Activated T-cell treated with anti-CD3 and anti-CD28 coated beads for 24 hours (primary cell): ENCODE results near the gene RAB31.
"Not testable (repeated sequence)": the region's sequence is repeated elsewhere in the genome, so short reads cannot be mapped to it uniquely, and the experiment has no call there.

Source experiments
- DNase-seq: peaks from one replicate; pipeline ENCODE4 v3.0.0-alpha.2; 2020; ENCODE audit warnings: low read depth

RAB31 gene

DNA sequence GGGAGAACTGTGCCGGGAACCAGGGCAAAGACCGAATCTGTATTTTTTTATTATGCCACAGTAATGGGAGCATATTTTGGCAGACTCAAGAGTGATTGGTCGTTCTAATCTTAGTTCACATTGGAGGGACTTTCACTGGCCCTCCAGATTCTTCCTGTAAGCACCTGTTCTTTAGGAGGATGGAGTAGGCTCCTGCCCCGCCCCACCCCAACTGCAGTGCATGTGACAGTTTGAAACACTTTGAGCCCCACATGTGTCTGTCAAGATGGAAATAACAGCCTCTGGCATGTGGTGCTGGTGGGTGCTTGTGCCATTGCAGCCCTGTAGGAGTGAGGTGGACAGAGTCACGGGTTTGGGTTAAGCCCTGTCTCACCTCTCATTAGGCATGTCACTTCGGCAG is 134.3 kb downstream of the RAB31 start:
- no peak for DNase-seq

- no peak for DNase-seq
Measured at GRCh38 chr18:9845256-9845655, 137.2 kb downstream of the RAB31 start.

DNA sequence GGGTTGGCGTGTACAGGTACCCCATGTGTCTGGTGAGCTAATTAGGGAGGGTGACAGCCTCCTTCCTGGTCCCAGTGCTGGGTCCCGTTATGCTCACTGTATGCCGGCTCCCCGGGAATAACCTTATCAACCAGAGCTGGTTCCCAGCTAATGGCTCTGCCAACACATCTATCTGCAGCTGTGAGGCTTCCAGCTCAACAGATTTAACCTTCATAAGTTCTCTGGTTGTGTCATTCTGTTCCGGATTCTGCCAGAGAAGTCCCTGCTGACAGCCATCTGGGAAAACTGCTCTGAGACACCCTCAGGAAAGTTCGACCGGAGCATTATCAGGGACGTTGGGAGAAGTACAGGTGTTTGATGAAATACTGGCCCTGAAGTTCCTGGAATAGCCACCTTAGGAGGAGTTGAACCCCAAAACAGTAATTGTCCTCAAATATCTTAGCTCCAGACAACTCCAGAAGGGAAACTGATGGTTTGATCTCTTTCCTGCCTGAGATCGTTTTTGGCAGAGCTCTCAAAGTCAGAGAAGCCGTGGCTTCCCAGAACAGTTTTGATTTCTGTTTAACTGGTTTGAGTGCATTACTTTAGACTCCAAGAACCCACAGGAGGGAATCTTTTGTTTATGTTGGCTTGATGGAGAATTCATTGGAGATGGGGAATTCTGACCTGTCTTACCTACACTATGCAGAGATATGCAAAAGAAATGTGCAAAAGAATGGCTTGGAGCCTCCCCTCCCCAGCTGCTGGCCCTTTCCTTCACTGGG is 138.2 kb downstream of the RAB31 start:
- DNase-seq: no peak

DNA sequence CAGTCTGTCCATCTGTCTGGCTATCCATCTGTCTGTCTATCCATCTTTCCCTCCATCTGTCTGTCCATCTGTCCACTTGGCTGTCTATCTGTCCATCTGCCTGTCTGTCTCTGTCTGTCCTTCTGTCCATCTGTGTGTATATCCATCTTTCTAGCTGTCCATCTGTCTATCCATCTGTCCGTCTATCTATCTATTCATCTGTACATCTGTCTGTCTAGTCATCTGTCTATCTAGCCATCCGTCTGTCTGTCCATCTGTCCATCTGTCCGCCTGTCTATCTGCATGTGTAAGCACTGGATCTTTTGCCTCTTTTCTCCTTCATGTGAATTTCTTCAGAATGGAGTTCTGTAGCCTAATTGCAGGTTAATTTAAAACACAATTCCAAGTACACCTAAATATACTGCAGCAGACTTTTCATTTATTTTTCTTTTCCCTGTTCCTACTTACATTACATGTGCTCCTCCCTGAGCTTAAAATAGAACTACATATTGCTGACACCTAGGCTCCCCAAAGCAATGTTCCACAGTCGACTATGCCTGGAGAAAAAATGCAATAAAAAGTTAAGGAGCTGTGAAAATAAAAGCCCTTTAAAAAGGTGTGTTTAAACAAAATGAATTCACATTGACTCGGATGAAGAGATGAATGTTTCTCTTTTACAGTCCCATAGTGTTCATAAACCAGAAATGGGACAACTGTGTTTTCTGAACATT is 140.2 kb downstream of the RAB31 start:
- DNase-seq: no peak

- no peak for DNase-seq
Measured at GRCh38 chr18:9849407-9850283, 141.5 kb downstream of the RAB31 start.

DNA sequence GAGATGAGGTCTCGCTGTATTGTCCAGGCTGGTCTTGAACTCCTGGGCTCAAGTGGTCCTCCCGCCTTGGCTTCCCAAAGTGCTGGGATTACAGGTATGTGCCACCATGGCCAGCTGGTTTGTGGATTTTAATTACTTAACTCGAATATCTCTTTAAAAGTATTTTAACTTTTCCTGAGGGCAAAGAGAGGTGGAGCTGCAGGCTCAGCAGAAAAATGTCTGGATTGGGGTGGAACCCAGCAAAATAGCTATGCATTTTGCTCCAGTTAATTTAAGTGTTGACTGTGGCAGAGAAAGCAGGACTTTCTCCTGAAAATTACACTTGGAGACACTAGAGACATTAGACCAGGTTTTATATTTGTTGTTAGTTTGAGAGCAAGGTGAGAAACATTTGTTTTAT is 142.2 kb downstream of the RAB31 start:
- no peak for DNase-seq

- no peak for DNase-seq
Measured at GRCh38 chr18:9851511-9851910, 143.4 kb downstream of the RAB31 start.

- DNase-seq: no peak
Measured at GRCh38 chr18:9852266-9853081, 144.4 kb downstream of the RAB31 start.

DNA sequence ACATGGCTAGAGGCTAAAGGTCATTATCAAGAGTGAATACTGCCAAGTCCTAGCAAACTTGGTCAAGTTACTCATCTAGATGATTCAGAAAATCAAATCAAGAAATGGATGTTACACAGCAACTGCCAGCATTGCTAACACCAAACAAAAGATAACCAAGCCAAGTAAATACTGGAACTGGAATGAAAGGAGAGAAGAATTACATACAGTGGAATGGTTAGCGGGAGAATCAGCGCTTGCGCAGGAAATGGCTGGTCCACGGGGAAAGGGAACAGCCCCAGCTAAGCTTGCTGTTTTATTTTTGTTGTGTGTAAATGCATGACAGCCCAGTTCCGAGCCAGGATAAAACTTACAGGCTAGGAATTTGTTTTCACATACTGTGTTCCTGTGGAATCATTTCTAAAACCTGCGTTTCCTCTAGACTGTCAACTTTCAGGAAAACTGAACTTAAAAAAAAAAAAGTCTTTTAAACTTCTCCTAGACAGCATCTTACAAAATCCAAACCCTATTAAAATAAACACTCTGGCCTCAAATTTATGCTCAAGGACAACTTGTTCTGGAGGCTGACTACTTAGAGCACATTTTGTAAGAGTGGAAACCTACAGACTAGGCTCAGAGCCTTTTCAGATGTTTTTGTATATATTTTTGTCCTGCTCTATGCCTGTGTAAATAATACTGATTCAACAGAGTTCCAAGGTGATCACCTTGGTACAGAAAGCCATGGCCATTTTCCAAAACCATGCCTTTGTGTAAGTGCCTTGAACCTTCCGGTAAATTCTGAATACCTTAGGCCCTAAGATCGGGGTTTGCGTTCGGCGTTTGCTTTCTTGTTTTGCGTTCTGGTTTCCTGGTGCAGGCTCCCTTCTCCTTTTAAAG is 146.9 kb downstream of the RAB31 start:
- DNase-seq: no peak

DNA sequence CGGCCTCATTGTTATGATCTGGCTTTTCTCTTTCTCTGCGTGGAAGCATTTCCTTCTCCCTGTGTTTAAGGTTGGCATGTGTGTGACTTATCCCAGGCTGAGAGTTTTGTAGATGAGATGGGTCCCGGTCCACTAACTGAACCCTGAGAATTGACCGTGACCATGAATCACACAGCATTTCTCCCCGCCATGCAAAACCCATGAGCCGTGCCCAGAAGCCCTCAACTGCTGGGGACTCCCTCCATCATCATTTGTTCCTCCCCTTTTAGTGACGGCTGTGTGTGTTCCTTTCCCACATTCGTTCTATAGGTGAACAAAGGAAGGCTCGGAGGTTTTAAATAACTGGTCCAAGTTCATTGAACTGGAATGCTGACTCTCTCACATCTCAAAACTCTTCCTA is 147.6 kb downstream of the RAB31 start:
- DNase-seq: no peak

DNA sequence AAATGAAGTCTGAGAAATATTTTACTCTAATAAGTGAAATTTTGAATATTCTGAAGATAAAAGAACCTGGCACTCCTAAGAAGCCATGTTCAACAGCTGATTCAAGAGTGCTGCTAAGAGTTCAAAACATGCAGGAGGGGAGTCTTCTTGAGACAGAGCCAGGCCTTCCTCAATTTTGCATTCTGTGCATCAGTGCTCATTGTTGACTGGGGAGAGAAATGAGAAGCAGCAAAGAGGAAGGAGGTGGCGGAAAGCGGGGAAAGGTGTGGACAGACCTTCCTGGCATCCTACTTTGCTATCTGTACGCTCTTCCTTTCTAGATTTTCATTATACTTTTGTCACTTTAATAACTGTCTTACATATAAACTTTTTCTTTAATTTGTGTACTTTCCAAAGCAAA is 148.0 kb downstream of the RAB31 start:
- DNase-seq: no peak

GRCh38 chr18:9857479-9857998 is 149.4 kb downstream of the RAB31 start:
- not testable (repeated sequence) for DNase-seq

DNA sequence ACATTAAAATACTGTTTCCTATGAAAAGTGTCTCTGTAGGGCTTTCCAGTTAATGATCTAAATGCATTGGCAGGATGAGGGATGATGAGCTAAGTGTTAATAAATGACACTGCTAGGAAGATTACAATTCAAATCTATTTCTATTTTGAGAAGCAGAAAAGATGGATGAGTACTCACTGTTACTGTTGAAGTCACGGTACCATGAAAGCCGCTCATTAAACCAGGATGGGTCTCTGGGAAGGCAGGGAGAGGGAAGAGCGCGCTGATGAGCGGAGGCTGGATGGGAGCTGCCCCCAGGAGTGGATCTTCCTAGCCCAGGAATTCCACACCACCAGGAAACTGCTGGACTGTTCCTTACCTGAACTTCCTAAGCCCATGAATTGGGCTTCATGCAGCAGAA is 150.5 kb downstream of the RAB31 start:
- no peak for DNase-seq

DNA sequence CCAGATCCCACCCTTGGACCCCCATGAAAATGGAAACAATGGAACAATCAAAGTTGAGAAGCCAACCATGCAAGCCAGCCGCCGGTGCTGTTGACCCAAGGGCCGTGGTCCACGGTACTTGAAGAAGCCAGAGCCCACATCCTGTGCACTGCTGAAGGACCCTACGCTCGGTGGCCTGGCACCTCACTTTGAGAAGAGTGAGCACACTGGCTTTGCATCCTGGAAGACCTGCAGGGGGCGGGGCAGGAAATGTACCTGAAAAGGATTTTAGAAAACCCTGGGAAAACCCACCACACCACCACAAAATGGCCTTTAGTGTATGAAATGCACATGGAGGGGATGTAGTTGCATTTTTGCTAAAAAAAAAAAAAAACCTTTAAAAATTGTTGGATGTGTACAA is 151.1 kb downstream of the RAB31 start:
- no peak for DNase-seq

DNA sequence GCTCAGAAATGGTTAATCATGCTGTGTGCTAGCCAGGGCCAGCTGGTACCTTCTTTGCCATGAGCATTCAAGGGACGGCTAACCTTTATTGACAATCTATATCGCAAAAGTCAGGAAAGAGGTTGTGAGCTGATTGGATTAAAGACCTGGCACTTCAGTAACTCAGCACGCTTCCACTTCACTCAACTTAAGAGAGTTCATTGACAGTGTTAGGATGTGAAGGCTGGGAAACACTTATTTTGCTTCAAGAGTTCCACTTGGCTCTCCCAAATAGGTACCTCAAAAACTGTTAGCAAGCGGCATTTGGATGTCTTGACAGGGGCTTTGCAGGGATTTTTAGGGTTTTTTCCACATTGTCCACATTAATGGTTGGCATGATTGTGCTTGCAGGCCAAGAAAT is 152.6 kb downstream of the RAB31 start:
- no peak for DNase-seq

DNA sequence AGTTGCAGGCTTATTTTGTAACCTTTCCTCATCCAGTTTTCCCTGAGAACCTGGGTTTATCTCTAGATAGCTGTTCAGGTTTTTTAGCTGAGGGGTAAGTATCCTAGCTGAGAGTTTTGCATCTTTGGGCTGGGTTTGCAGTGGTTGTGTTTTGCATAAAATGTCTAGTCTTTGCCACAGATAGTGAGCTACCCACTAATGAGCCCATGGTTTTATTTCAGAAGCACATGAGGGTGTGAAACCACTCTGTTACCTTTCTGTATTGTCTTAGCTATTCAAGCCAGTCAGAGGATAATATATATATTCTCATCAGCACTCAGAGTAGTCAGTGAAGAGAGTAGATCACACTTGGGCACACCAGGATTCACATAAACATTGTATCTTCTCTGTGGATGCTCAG is 153.1 kb downstream of the RAB31 start:
- no peak for DNase-seq

GRCh38 chr18:9861933-9862332 is 153.8 kb downstream of the RAB31 start:
- DNase-seq: peak; percentile 11

DNA sequence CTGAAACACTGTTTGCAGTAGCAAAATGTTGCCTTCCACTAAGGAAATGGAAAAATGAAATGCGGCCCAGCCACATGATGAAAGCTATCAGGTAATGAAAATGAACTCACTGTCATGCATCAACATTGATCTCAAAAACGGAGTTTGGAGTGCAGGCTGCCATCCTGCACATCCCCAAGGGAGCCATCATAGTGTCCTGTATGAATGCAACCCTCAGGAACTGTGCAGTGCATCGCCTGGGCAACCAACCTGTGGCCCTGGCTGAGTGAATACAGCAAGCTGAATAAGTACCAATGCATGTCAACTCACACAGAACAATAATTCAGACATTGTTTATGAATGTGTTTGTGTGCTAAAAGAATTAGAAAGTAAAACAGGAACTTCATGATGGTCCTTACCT is 154.6 kb downstream of the RAB31 start:
- DNase-seq: no peak

GRCh38 chr18:9863282-9863681 is 155.2 kb downstream of the RAB31 start:
- DNase-seq: no peak

DNA sequence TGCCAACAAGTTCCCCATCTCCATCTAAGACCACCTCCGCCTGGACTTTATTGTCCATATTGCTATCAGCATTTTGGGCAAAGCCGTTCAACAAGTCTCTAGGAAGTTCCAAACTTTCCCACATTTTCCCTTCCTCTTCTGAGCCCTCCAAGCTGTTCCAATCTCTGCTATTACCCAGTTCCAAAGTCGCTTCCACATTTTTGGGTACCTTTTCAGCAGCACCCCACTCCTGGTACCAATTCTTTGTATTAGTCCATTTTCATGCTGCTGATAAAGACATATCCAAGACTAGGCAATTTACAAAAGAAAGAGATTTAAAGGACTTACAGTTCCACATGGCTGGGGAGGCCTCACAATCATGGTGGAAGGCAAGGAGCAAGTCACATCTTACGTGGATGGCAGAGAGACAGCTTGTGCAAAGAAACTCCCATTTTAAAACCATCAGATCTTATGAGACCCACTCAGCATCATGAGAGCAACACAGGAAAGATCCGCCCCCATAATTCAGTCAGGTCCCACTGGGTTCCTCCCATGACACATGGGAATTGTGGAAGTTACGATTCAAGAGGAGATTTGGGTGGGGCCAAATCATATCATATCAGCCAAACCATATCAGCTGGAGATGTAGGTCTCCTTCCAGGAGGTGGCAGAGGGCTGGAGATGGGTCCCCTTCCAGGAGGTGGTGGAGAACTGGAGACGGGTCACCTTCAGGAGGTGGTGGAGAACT is 157.8 kb downstream of the RAB31 start:
- DNase-seq: no peak
